HG02588 (cell line): ENCODE results near the gene STRN.
"Not testable (repeated sequence)": the region's sequence is repeated elsewhere in the genome, so short reads cannot be mapped to it uniquely, and the experiment has no call there.

Experiments used
- ATAC-seq: cut with Tn5 transposase; IDR thresholded peaks from one replicate; pipeline ENCODE4 v1.9.1; 2021; ENCODE audit warnings: mild to moderate bottlenecking, moderate library complexity; ENCODE audit not compliant: unreplicated experiment

Gene STRN

GRCh38 chr2:36966370-36967235 is at the start of gene STRN:
TSS of gene STRN (minus strand) at chr2:36966536. CDS start at chr2:36966463, 73 bp downstream.
- ATAC-seq, result peak; percentile 97

- ATAC-seq, result peak; percentile 17
Measured at GRCh38 chr2:37013315-37013641, 46.9 kb upstream of the STRN start.

- ATAC-seq, result no peak
Measured at GRCh38 chr2:37011130-37011529, 44.8 kb upstream of the STRN start.

- peak; percentile 98 for ATAC-seq
Measured at GRCh38 chr2:37005118-37005868, 39.0 kb upstream of the STRN start.

GRCh38 chr2:37000988-37001556 is 34.7 kb upstream of the STRN start:
- ATAC-seq, result no peak

GRCh38 chr2:37000318-37000717 is 34.0 kb upstream of the STRN start:
- ATAC-seq, result no peak

GRCh38 chr2:36999416-36999815 is 33.1 kb upstream of the STRN start:
- not testable (repeated sequence) for ATAC-seq

GRCh38 chr2:36993841-36994620 is 27.7 kb upstream of the STRN start:
- no peak for ATAC-seq

GRCh38 chr2:36988008-36988407 is 21.7 kb upstream of the STRN start:
- ATAC-seq, result no peak

GRCh38 chr2:36982467-36982866 is 16.1 kb upstream of the STRN start:
- no peak for ATAC-seq

GRCh38 chr2:36981911-36982310 is 15.6 kb upstream of the STRN start:
- ATAC-seq, result no peak

- ATAC-seq, result not testable (repeated sequence)
Measured at GRCh38 chr2:36979007-36979406, 12.7 kb upstream of the STRN start.

- ATAC-seq, result no peak
Measured at GRCh38 chr2:36976065-36976464, 9.7 kb upstream of the STRN start.

- no peak for ATAC-seq
Measured at GRCh38 chr2:36975306-36975705, 9.0 kb upstream of the STRN start.

GRCh38 chr2:36973320-36973719 is 7.0 kb upstream of the STRN start:
- no peak for ATAC-seq

GRCh38 chr2:36971990-36972389 is 5.7 kb upstream of the STRN start:
- ATAC-seq, result no peak

GRCh38 chr2:36967236-36967876 is 1.0 kb upstream of the STRN start:
- ATAC-seq, result no peak

GRCh38 chr2:36965751-36966369 is 476 bp downstream of the STRN start:
- ATAC-seq, result peak; percentile 27

- no peak for ATAC-seq
Measured at GRCh38 chr2:36965206-36965605, 1.1 kb downstream of the STRN start.

- ATAC-seq, result no peak
Measured at GRCh38 chr2:36964496-36965058, 1.8 kb downstream of the STRN start.
